Panc1 (cell line): ENCODE results near the gene LLGL2. TPM values are rescaled to one million over a fixed set of nuclear protein-coding genes. Genes with fewer than 3 reads are reported as not detected.

Source experiments
- ATAC-seq: fragments of 200-7000 bp; cut with Tn5 transposase; 2 replicates; pipeline ENCODE4 v1.9.1; 2020; ENCODE audit warnings: mild to moderate bottlenecking, moderate library complexity
- BruUV-seq: library from RNA; stranded (reverse); fragments of 400-500 nt; replicated peaks from 2 replicates; lab custom pipeline; 2021; lab: Mats Ljungman, UMichigan
- CTCF ChIA-PET: fragments of 300-600 bp; sonication (Branson Sonifier 250); formaldehyde crosslinking; loops from one replicate; lab custom pipeline; 2022; ENCODE audit warnings: antibody characterized with exemption; lab: Charles Lee
- POLR2A ChIA-PET: fragments of 300-600 bp; sonication (Branson Sonifier 250); formaldehyde crosslinking; loops from one replicate; lab custom pipeline; 2022; ENCODE audit warnings: antibody characterized with exemption; lab: Charles Lee
- DNase-seq: peaks from one replicate; pipeline ENCODE4 v3.0.0-alpha.2; 2010; ENCODE audit warnings: low read depth, low spot score
- H3K27ac ChIP-seq: 2 replicates; pipeline ENCODE4 v1.5.1; 2011; ENCODE audit warnings: mild to moderate bottlenecking, low read length, inconsistent platforms
- H3K27me3 ChIP-seq: fragments of 200-500 bp; sonication (Bioruptor generic); 2 replicates; pipeline ENCODE4 v1.6.0; 2014; ENCODE audit warnings: low read length, inconsistent platforms; ENCODE audit not compliant: control insufficient read depth, insufficient read depth
- H3K36me3 ChIP-seq: fragments of 200-500 bp; sonication (Bioruptor generic); 2 replicates; pipeline ENCODE4 v1.5.1; 2014; ENCODE audit warnings: inconsistent platforms, mild to moderate bottlenecking, low read length, moderate library complexity; ENCODE audit not compliant: control insufficient read depth, insufficient read depth
- H3K4me1 ChIP-seq: 2 replicates; pipeline ENCODE4 v1.5.1; 2011; ENCODE audit warnings: inconsistent platforms, mild to moderate bottlenecking, low read length, moderate library complexity; ENCODE audit not compliant: control insufficient read depth, insufficient read depth
- H3K4me3 ChIP-seq, 2 experiments: 2 replicates each; pipeline ENCODE4 v1.5.1; 2011 to 2012; ENCODE audit warnings: low read depth in 2 of 2, low read length in 2 of 2, mild to moderate bottlenecking in 2 of 2, inconsistent platforms in 1 of 2, moderate library complexity in 1 of 2
- H3K9me3 ChIP-seq: fragments of 200-500 bp; sonication (Bioruptor generic); 2 replicates; pipeline ENCODE4 v1.5.1; 2014; ENCODE audit warnings: low read depth, mild to moderate bottlenecking, inconsistent platforms, low read length, moderate library complexity; ENCODE audit not compliant: control insufficient read depth, insufficient read depth
- CTCF ChIP-seq: fragments of 450-650 bp; IDR thresholded peaks from 2 replicates; pipeline ENCODE4 v1.5.1; 2017; ENCODE audit warnings: mild to moderate bottlenecking
- POLR2AphosphoS5 ChIP-seq: IDR thresholded peaks from 2 replicates; pipeline ENCODE4 v1.6.1; 2012; ENCODE audit warnings: mild to moderate bottlenecking, low read depth, low read length, moderate library complexity
- REST ChIP-seq, 2 experiments: IDR thresholded peaks; 2 replicates each; pipeline ENCODE4 v1.6.1; 2011 to 2012; ENCODE audit warnings: low read depth in 2 of 2, control low read depth in 1 of 2, low read length in 1 of 2, mild to moderate bottlenecking in 1 of 2, moderate library complexity in 1 of 2; ENCODE audit not compliant: insufficient read depth in 1 of 2
- SIN3A ChIP-seq: IDR thresholded peaks from 2 replicates; pipeline ENCODE4 v1.6.1; 2012; ENCODE audit warnings: low read depth, mild to moderate bottlenecking, low read length, moderate library complexity, borderline replicate concordance; ENCODE audit not compliant: insufficient read depth
- TCF7L2 ChIP-seq: IDR thresholded peaks from 2 replicates; pipeline ENCODE4 v1.6.1; 2011; ENCODE audit warnings: mild to moderate bottlenecking, low read depth, low read length, inconsistent platforms
- in situ Hi-C: cut with HindIII; loops from 2 replicates; pipeline ENCODE4 v1.10.0; 2016; ENCODE audit warnings: low sequenced_read_pairs, low pct_unique_long_range_greater_than_20kb
- intact Hi-C: fragments of 100-400 bp; cut with micrococcal nuclease; formaldehyde crosslinking; loops from one replicate; pipeline ENCODE4 v1.10.0; 2022; ENCODE audit not compliant: unreplicated experiment
- total RNA-seq: library from RNA; stranded (reverse); gene quantifications from one replicate; pipeline ENCODE4 v1.2.1, GENCODE V29; 2021; ENCODE audit not compliant: unreplicated experiment

Gene LLGL2
- total RNA-seq, 1 experiment from 2014 or later: 201 TPM

GRCh38 chr17:75619506-75620431, 94.3 kb downstream of the LLGL2 start:
- Histone ChIP-seq H3K4me3 (no peak overlapping the region), H3K36me3 (no peaks in the 10 kb centered on the region), H3K27ac (no peak overlapping the region), H3K27me3 (no peaks in the 10 kb centered on the region), H3K4me1 (no peaks in the 10 kb centered on the region), H3K9me3 (no peaks in the 10 kb centered on the region)
- in situ Hi-C loops (no loop called here), intact Hi-C loops (no loop called here)
- BruUV-seq: no TSS peak
- peak; percentile 55 for ATAC-seq
- ChIA-PET POLR2A (no interaction called here), CTCF (interaction anchor here (0.5 to 2.6 kb wide), 7 partner anchors 9 to 177 kb away, joined by 4 to 15 read pairs (median 5); partner anchors contain the start of gene SMIM5)
- no peak for TF ChIP-seq REST (IDR thresholded peaks at IDR 0.05; ENCODE audit: insufficient read depth in 1 of 2, low read depth in 2 of 2, low read length in 1 of 2)
- TF ChIP-seq CTCF: peak; percentile 87
- DNase-seq: no peak

- H3K4me1 ChIP-seq: no peaks in the 10 kb centered on the region
- BruUV-seq: no TSS peak
- intact Hi-C loops (no loop called here), in situ Hi-C loops (no loop called here)
- TF ChIP-seq CTCF (no peak), TCF7L2 (no peak), SIN3A (no peak), REST (IDR thresholded peaks at IDR 0.05; ENCODE audit: insufficient read depth in 1 of 2, low read depth in 2 of 2, low read length in 1 of 2) (no peak), POLR2AphosphoS5 (no peak)
- ATAC-seq (no peak), DNase-seq (no peak)
- no peaks in the 10 kb centered on the region for H3K27me3 ChIP-seq
- CTCF ChIA-PET: interaction anchor here (0.8 to 2.6 kb wide), 3 partner anchors 9 to 20 kb away, joined by 3 to 15 read pairs (median 8); partner anchors contain the start of gene SMIM5
- H3K4me3 ChIP-seq: no peak overlapping the region
- POLR2A ChIA-PET: interaction anchor here (1.0 kb wide), 1 partner anchor 13 kb away, joined by 10 read pairs; no protein-coding TSS in a partner anchor
- H3K27ac ChIP-seq: no peak overlapping the region
- no peaks in the 10 kb centered on the region for H3K36me3 ChIP-seq
- no peaks in the 10 kb centered on the region for H3K9me3 ChIP-seq
These were observed 96.0 kb downstream of the LLGL2 start for GRCh38 chr17:75621489-75621888.
